IMR-90 (cell line): ENCODE measurements around the gene MCF2L2. TPM values are rescaled to one million over a fixed set of nuclear protein-coding genes. Genes with fewer than 3 reads are reported as not detected.

Experiments
- ATAC-seq: fragments of 200-7000 bp; cut with Tn5 transposase; 2 replicates; pipeline ENCODE4 v1.9.1; 2020; ENCODE audit warnings: low read depth, mild to moderate bottlenecking, moderate library complexity
- BruUV-seq: library from RNA; stranded (reverse); fragments of 400-500 nt; replicated peaks from 2 replicates; lab custom pipeline; 2021; lab: Mats Ljungman, UMichigan
- CTCF ChIA-PET: fragments of 300-600 bp; formaldehyde crosslinking; extraction: SDS; loops from one replicate; lab custom pipeline; 2021; ENCODE audit warnings: antibody characterized with exemption; lab: Yijun Ruan, JAX
- POLR2A ChIA-PET: fragments of 300-600 bp; sonication (Branson Sonifier 250); formaldehyde crosslinking; loops from one replicate; lab custom pipeline; 2022; ENCODE audit warnings: antibody characterized with exemption; ENCODE audit not compliant: unreplicated experiment; lab: Charles Lee
- DNase-seq: peaks from one replicate; pipeline ENCODE4 v3.0.0; 2013
- H2AFZ ChIP-seq: replicated peaks from 2 replicates; pipeline ENCODE3; 2013; ENCODE audit warnings: low read length, mild to moderate bottlenecking; ENCODE audit not compliant: poor library complexity
- H2AK5ac ChIP-seq: 2 replicates; pipeline ENCODE4 v1.6.1; 2013; ENCODE audit warnings: low read depth, low read length, inconsistent platforms
- H2AK9ac ChIP-seq: replicated peaks from 2 replicates; pipeline ENCODE3; 2013; ENCODE audit warnings: mild to moderate bottlenecking, low read depth, low read length, moderate library complexity; ENCODE audit not compliant: poor library complexity
- H2BK120ac ChIP-seq: 2 replicates; pipeline ENCODE4 v1.6.1; 2013; ENCODE audit warnings: low read depth, low read length, inconsistent platforms
- H2BK15ac ChIP-seq: 3 replicates; pipeline ENCODE4 v1.6.1; 2013; ENCODE audit warnings: low read depth, low read length, inconsistent platforms
- H2BK20ac ChIP-seq: 2 replicates; pipeline ENCODE4 v1.6.1; 2013; ENCODE audit warnings: low read depth, mild to moderate bottlenecking, inconsistent platforms, low read length, moderate library complexity
- H2BK5ac ChIP-seq: 2 replicates; pipeline ENCODE4 v1.6.1; 2013; ENCODE audit warnings: mild to moderate bottlenecking, low read depth, low read length, inconsistent platforms; ENCODE audit not compliant: poor library complexity, severe bottlenecking
- H3K14ac ChIP-seq: replicated peaks from 2 replicates; pipeline ENCODE4 v1.6.1; 2013; ENCODE audit warnings: low read depth, low read length, inconsistent platforms
- H3K18ac ChIP-seq: 2 replicates; pipeline ENCODE4 v1.6.1; 2013; ENCODE audit warnings: low read depth, low read length, control low read depth
- H3K23ac ChIP-seq: 2 replicates; pipeline ENCODE4 v1.6.1; 2013; ENCODE audit warnings: low read depth, low read length, inconsistent platforms
- H3K27ac ChIP-seq: 2 replicates; pipeline ENCODE4 v1.5.1; 2013; ENCODE audit warnings: mild to moderate bottlenecking, control low read depth, low read length; ENCODE audit not compliant: insufficient read depth
- H3K27me3 ChIP-seq: 2 replicates; pipeline ENCODE4 v1.6.1; 2013; ENCODE audit warnings: low read length; ENCODE audit not compliant: control insufficient read depth, insufficient read depth
- H3K36me3 ChIP-seq: 2 replicates; pipeline ENCODE4 v1.6.1; 2013; ENCODE audit warnings: low read length, mixed read lengths; ENCODE audit not compliant: control insufficient read depth, insufficient read depth
- H3K4ac ChIP-seq: 2 replicates; pipeline ENCODE4 v1.6.1; 2013; ENCODE audit warnings: low read depth, low read length, inconsistent platforms
- H3K4me1 ChIP-seq: 2 replicates; pipeline ENCODE4 v1.6.1; 2013; ENCODE audit warnings: low read length, mixed read lengths; ENCODE audit not compliant: control insufficient read depth, insufficient read depth
- H3K4me2 ChIP-seq: 2 replicates; pipeline ENCODE4 v1.6.1; 2013; ENCODE audit warnings: low read depth, mild to moderate bottlenecking, control low read depth, low read length, moderate library complexity
- H3K4me3 ChIP-seq: 2 replicates; pipeline ENCODE4 v1.5.1; 2013; ENCODE audit warnings: low read depth, mild to moderate bottlenecking, control low read depth, low read length, moderate library complexity; ENCODE audit not compliant: insufficient read depth
- H3K56ac ChIP-seq: 2 replicates; pipeline ENCODE4 v1.6.1; 2013; ENCODE audit warnings: low read length, inconsistent platforms; ENCODE audit not compliant: insufficient read depth; ENCODE audit errors: extremely low read depth
- H3K79me1 ChIP-seq, 2 experiments: 2 replicates each; pipeline ENCODE4 v1.6.1; 2013; ENCODE audit warnings: low read length in 2 of 2, inconsistent platforms in 1 of 2, low read depth in 1 of 2
- H3K9ac ChIP-seq: 2 replicates; pipeline ENCODE4 v1.6.1; 2013; ENCODE audit warnings: low read depth, low read length, control low read depth
- H3K9me1 ChIP-seq: 2 replicates; pipeline ENCODE4 v1.6.1; 2013; ENCODE audit warnings: low read length, inconsistent platforms; ENCODE audit not compliant: insufficient read depth
- H3K9me3 ChIP-seq: 2 replicates; pipeline ENCODE4 v1.6.1; 2013; ENCODE audit warnings: low read length; ENCODE audit not compliant: control insufficient read depth, insufficient read depth
- H4K20me1 ChIP-seq: 2 replicates; pipeline ENCODE4 v1.6.1; 2013; ENCODE audit warnings: low read length, inconsistent platforms; ENCODE audit not compliant: insufficient read depth
- H4K5ac ChIP-seq: 2 replicates; pipeline ENCODE4 v1.6.1; 2013; ENCODE audit warnings: mild to moderate bottlenecking, low read depth, low read length, control low read depth
- H4K8ac ChIP-seq, 2 experiments: 2 replicates each; pipeline ENCODE4 v1.6.1; 2013; ENCODE audit warnings: low read depth in 2 of 2, low read length in 2 of 2, control low read depth in 1 of 2, inconsistent platforms in 1 of 2
- H4K91ac ChIP-seq: 2 replicates; pipeline ENCODE4 v1.6.1; 2013; ENCODE audit warnings: low read depth, low read length, inconsistent platforms; ENCODE audit not compliant: insufficient read depth
- BHLHE40 ChIP-seq: fragments of 150-350 bp; IDR thresholded peaks from 2 replicates; pipeline ENCODE4 v1.6.1; 2016; ENCODE audit warnings: mild to moderate bottlenecking, low read depth, low read length
- ELK1 ChIP-seq: fragments of 150-350 bp; IDR thresholded peaks from 2 replicates; pipeline ENCODE4 v1.6.1; 2016; ENCODE audit warnings: low read depth, mild to moderate bottlenecking, low read length, moderate library complexity, borderline replicate concordance
- WGBS, 2 experiments: methylation state at CpG; one replicate each; pipeline versions ENCODE4 v1.1.5 to v1.1.7; 2013; ENCODE audit warnings: missing lambda C conversion rate in 2 of 2; ENCODE audit not compliant: insufficient read length in 1 of 2; ENCODE audit errors: extremely low coverage in 2 of 2; 5-methylcytosine and 5-hydroxymethylcytosine counted together
- dilution Hi-C: fragments of 300-500 bp; cut with HindIII; formaldehyde crosslinking; loops from one replicate; pipeline ENCODE4 v1.14.3; 2018; ENCODE audit warnings: low sequenced_read_pairs; ENCODE audit not compliant: unreplicated experiment
- in situ Hi-C: fragments of 300-500 bp; cut with MboI; formaldehyde crosslinking; loops from 3 replicates; pipeline ENCODE4 v1.14.3; 2019; ENCODE audit warnings: low sequenced_read_pairs, inconsistent platforms, mixed read lengths
- intact Hi-C: fragments of 100-400 bp; cut with micrococcal nuclease; formaldehyde crosslinking; loops from 2 replicates; pipeline ENCODE4 v1.10.0; 2022
- polyA plus RNA-seq, 3 experiments: library from polyadenylated mRNA; depleted of rRNA; stranded (reverse); fragments of >200 nt; gene quantifications; 2 replicates each; pipeline ENCODE4 v1.2.3, GENCODE V29; 2012; ENCODE audit warnings: low replicate concordance in 1 of 3
- total RNA-seq: library from RNA; depleted of rRNA; stranded (reverse); fragments of >200 nt; gene quantifications from 2 replicates; pipeline ENCODE4 v1.2.3, GENCODE V29; 2012

Gene MCF2L2
- total and polyA plus RNA-seq, 2 of the 4 experiments (the other 2 are of a cell fraction): under 0.01 TPM; not detected in 1

- no peak overlapping the region for H2AFZ ChIP-seq
- H3K14ac ChIP-seq: no peak overlapping the region
- POLR2A ChIA-PET: interaction anchor here (0.6 kb wide), 1 partner anchor 180 kb away, joined by 3 read pairs; no protein-coding TSS in a partner anchor
- H3K9ac ChIP-seq: no peak overlapping the region
- TF ChIP-seq ELK1: no peak
- no peak for TF ChIP-seq BHLHE40
- H3K4me3 ChIP-seq: no peak overlapping the region
- no peak overlapping the region for H2AK9ac ChIP-seq
- H3K27me3 ChIP-seq: peaks cover 28% of the 10 kb centered on the region
- no peaks in the 10 kb centered on the region for H3K36me3 ChIP-seq
- no TSS peak for BruUV-seq
- CTCF ChIA-PET: no interaction called here
- no peak overlapping the region for H2BK120ac ChIP-seq
- no peaks in the 10 kb centered on the region for H3K9me3 ChIP-seq
- H3K56ac ChIP-seq: no peak overlapping the region
- no peak overlapping the region for H2BK15ac ChIP-seq
- no peak overlapping the region for H3K4me2 ChIP-seq
- no peaks in the 10 kb centered on the region for H3K79me1 ChIP-seq
- H3K4ac ChIP-seq: no peak overlapping the region
- H2AK5ac ChIP-seq: no peak overlapping the region
- no peak overlapping the region for H4K5ac ChIP-seq
- H2BK5ac ChIP-seq: no peak overlapping the region
- dilution Hi-C loops: no loop called here
- no CpG with 5 or more reads among the region's 3 CpGs for WGBS, 2 experiments
- no peak overlapping the region for H4K91ac ChIP-seq
- in situ Hi-C loops: no loop called here
- H3K23ac ChIP-seq: no peak overlapping the region
- intact Hi-C loops: no loop called here
- ATAC-seq (no peak), DNase-seq (no peak)
- H4K8ac ChIP-seq: no peak overlapping the region
- no peak overlapping the region for H3K27ac ChIP-seq
- no peak overlapping the region for H3K18ac ChIP-seq
- no peaks in the 10 kb centered on the region; the same call in 1 of the 2 replicates for H3K4me1 ChIP-seq
- H4K20me1 ChIP-seq: no peaks in the 10 kb centered on the region
- H2BK20ac ChIP-seq: no peak overlapping the region
- H3K9me1 ChIP-seq: no peaks in the 10 kb centered on the region
Measured at GRCh38 chr3:183151086-183151485, 277.3 kb downstream of the MCF2L2 start.
